C4-2B (cell line): ENCODE data around the gene MPI.

ENCODE experiments used
- CTCF ChIP-seq: fragments of 450-650 bp; conservative IDR thresholded peaks from 2 replicates; pipeline ENCODE4 v1.5.1; 2017; ENCODE audit warnings: mild to moderate bottlenecking
- ZFX ChIP-seq: fragments of 450-650 bp; IDR thresholded peaks from 2 replicates; pipeline ENCODE4 v1.6.1; 2017

DNA sequence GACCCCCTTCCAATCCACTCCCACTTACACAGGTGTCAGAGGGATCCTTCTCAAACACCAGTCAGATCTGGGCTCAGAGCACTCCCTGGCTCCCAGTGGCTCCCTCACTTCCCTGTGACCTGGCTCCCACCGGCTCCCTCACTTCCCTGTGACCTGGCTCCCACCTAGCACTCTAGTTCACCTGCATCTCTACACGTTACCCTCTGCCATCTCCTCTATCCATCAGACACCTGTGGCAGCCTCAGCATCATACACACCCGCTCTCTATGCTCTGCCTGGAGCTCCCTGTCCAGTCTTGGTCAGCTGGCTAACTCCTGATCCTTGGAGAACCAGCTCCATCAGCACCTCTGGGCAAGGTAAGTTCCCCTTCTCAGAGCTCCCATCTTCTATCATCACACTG lies 61.2 kb downstream of the MPI start:
- TF ChIP-seq CTCF (no peak), ZFX (no peak)
